Neuronal stem cell (in vitro differentiated cells): ENCODE results near the gene ST7.

Source experiments
- DNase-seq: peaks from one replicate; pipeline ENCODE4 v3.0.0-alpha.2; 2013; ENCODE audit warnings: low spot score
- H2AFZ ChIP-seq: one replicate; pipeline ENCODE4 v1.6.1; 2013; ENCODE audit warnings: mild to moderate bottlenecking, low read length, inconsistent platforms
- H2AK5ac ChIP-seq: 2 replicates; pipeline ENCODE4 v1.6.1; 2013; ENCODE audit warnings: low read depth, mild to moderate bottlenecking, inconsistent platforms, low read length, moderate library complexity, mixed read lengths
- H2BK120ac ChIP-seq: 2 replicates; pipeline ENCODE4 v1.6.1; 2013; ENCODE audit warnings: low read depth, mild to moderate bottlenecking, inconsistent platforms, low read length, moderate library complexity, mixed read lengths
- H2BK12ac ChIP-seq: one replicate; pipeline ENCODE4 v1.6.1; 2013; ENCODE audit warnings: low read length, inconsistent platforms
- H2BK15ac ChIP-seq: 2 replicates; pipeline ENCODE4 v1.6.1; 2013; ENCODE audit warnings: mild to moderate bottlenecking, low read length, inconsistent platforms, mixed read lengths
- H2BK5ac ChIP-seq: one replicate; pipeline ENCODE4 v1.6.1; 2013; ENCODE audit warnings: inconsistent platforms, mild to moderate bottlenecking, low read length, moderate library complexity
- H3K14ac ChIP-seq: one replicate; pipeline ENCODE4 v1.6.1; 2013; ENCODE audit warnings: low read length, inconsistent platforms
- H3K18ac ChIP-seq: 2 replicates; pipeline ENCODE4 v1.6.1; 2013; ENCODE audit warnings: low read length, inconsistent platforms
- H3K23ac ChIP-seq: 2 replicates; pipeline ENCODE4 v1.6.1; 2013; ENCODE audit warnings: low read depth, mild to moderate bottlenecking, mixed read lengths, low read length, inconsistent platforms; ENCODE audit not compliant: poor library complexity
- H3K27ac ChIP-seq: replicated peaks from 3 replicates; pipeline ENCODE4 v1.5.1; 2013; ENCODE audit warnings: low read length, inconsistent platforms
- H3K27me3 ChIP-seq, 3 experiments: 2 replicates each; pipeline ENCODE4 v1.6.1; 2013; ENCODE audit warnings: low read length in 3 of 3, mild to moderate bottlenecking in 2 of 3, inconsistent platforms in 1 of 3, low read depth in 1 of 3, mixed read lengths in 1 of 3, moderate library complexity in 1 of 3; ENCODE audit not compliant: control insufficient read depth in 3 of 3, insufficient read depth in 3 of 3
- H3K36me3 ChIP-seq, 2 donors: replicated peaks in 1 of 2; 2 replicates each; pipeline ENCODE4 v1.6.1; 2013; ENCODE audit warnings: low read length in 2 of 2; ENCODE audit not compliant: control insufficient read depth in 2 of 2, insufficient read depth in 2 of 2
- H3K4ac ChIP-seq: 2 replicates; pipeline ENCODE4 v1.6.1; 2013; ENCODE audit warnings: inconsistent platforms, mild to moderate bottlenecking, low read length, moderate library complexity
- H3K4me1 ChIP-seq, 2 donors: 1 replicate in 1 of 2; 2 replicates in 1 of 2; pipeline ENCODE4 v1.6.1; 2013; ENCODE audit warnings: low read length in 2 of 2, low read depth in 1 of 2; ENCODE audit not compliant: control insufficient read depth in 2 of 2, insufficient read depth in 1 of 2
- H3K4me2 ChIP-seq: one replicate; pipeline ENCODE4 v1.6.1; 2013; ENCODE audit warnings: mild to moderate bottlenecking, low read length, inconsistent platforms; ENCODE audit not compliant: insufficient read depth, poor library complexity, severe bottlenecking
- H3K4me3 ChIP-seq, 2 donors: 2 replicates each; pipeline ENCODE4 v1.5.1; 2013; ENCODE audit warnings: low read length in 2 of 2, mild to moderate bottlenecking in 2 of 2, inconsistent platforms in 1 of 2, moderate library complexity in 1 of 2
- H3K79me1 ChIP-seq: one replicate; pipeline ENCODE4 v1.6.1; 2013; ENCODE audit warnings: low read depth, mild to moderate bottlenecking, inconsistent platforms, low read length, moderate library complexity
- H3K9ac ChIP-seq: one replicate; pipeline ENCODE4 v1.6.1; 2013; ENCODE audit warnings: mild to moderate bottlenecking, low read depth, low read length, inconsistent platforms; ENCODE audit not compliant: poor library complexity
- H3K9me3 ChIP-seq, 2 donors: replicated peaks in 1 of 2; 2 replicates each; pipeline versions ENCODE3 to v1.6.1; 2013; ENCODE audit warnings: low read length in 2 of 2, mild to moderate bottlenecking in 2 of 2, inconsistent platforms in 1 of 2, low read depth in 1 of 2, mixed read lengths in 1 of 2, moderate library complexity in 1 of 2; ENCODE audit not compliant: control insufficient read depth in 2 of 2, insufficient read depth in 1 of 2
- H4K8ac ChIP-seq: one replicate; pipeline ENCODE4 v1.6.1; 2013; ENCODE audit warnings: low read depth, mild to moderate bottlenecking, inconsistent platforms, low read length, moderate library complexity
- H4K91ac ChIP-seq: one replicate; pipeline ENCODE4 v1.6.1; 2013; ENCODE audit warnings: low read length, low read depth, mild to moderate bottlenecking, inconsistent platforms; ENCODE audit not compliant: poor library complexity
- WGBS, 2 donors: extraction: QIAGEN DNeasy Blood & Tissue Kit; methylation state at CpG; one replicate each; pipeline ENCODE4 v1.1.7; 2013; ENCODE audit warnings: missing lambda C conversion rate in 2 of 2, mixed read lengths in 1 of 2; ENCODE audit not compliant: insufficient read length in 2 of 2, insufficient replicate concordance in 1 of 2; ENCODE audit errors: extremely low coverage in 2 of 2; 5-methylcytosine and 5-hydroxymethylcytosine counted together

The ST7 gene

DNA sequence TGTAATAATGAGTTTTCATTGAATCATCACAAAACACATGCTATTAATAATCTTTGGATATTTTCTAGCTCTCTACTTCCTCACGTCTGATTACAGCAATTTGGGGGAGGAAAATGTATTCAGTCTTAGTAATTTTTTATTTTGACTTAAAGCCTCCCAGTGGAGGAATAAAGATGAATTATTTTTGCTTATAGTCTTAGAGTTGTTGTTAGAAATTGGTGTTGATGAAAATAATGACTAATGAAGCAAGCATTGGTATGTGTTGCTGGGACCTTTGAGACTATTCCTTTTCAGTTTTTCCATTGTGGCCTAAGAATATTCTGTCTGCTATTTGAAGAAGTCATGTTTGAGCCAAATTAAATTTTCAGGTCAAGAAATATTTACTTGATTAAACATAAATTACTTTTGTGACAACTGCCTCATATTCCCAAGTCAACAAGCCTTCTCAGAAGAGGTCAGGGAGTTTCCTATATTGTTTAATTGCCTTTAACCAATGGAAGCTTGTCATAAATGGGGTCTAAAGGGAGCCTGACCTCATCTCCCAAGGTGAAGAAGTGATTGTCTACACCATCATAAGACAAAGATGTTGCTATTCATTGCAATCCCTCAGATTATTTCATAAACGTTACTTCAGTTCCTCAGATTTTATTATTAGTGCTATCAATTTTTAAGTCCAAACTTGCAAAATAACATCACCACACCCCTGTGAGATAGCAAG, 90.0 kb downstream of the ST7 start:
- Histone ChIP-seq H3K14ac (no peak overlapping the region), H3K79me1 (no peaks in the 10 kb centered on the region), H3K4me2 (no peak overlapping the region), H3K9me3 (peaks cover 0 to 3% of the 10 kb centered on the region in 2 donors), H3K4me1 (no peaks in the 10 kb centered on the region), H3K36me3 (no peaks in the 10 kb centered on the region), H3K4me3 (no peak overlapping the region), H3K18ac (no peak overlapping the region), H4K91ac (no peak overlapping the region), H2BK120ac (no peak overlapping the region), H4K8ac (no peak overlapping the region), H2BK15ac (no peak overlapping the region), H3K27ac (no peak overlapping the region), H2BK12ac (no peak overlapping the region), H3K4ac (no peak overlapping the region), H2AFZ (no peak overlapping the region), H3K9ac (no peak overlapping the region), H3K27me3 (no peaks in the 10 kb centered on the region), H2BK5ac (no peak overlapping the region), H2AK5ac (no peak overlapping the region), H3K23ac (no peak overlapping the region)
- DNase-seq: no peak
- no CpG with 5 or more reads among the region's 2 CpGs for WGBS, 2 donors

GRCh38 chr7:117044664-117045063, 91.4 kb downstream of the ST7 start:
- H3K9ac ChIP-seq: no peak overlapping the region
- no CpG with 5 or more reads among the region's 2 CpGs for WGBS, 2 donors
- no peak overlapping the region for H2AK5ac ChIP-seq
- H4K8ac ChIP-seq: no peak overlapping the region
- H4K91ac ChIP-seq: no peak overlapping the region
- no peak overlapping the region for H3K4ac ChIP-seq
- H3K23ac ChIP-seq: no peak overlapping the region
- DNase-seq: no peak
- H2BK5ac ChIP-seq: no peak overlapping the region
- no peak overlapping the region for H3K27ac ChIP-seq
- no peaks in the 10 kb centered on the region for H3K27me3 ChIP-seq
- no peak overlapping the region for H2BK12ac ChIP-seq
- no peaks in the 10 kb centered on the region for H3K79me1 ChIP-seq
- no peaks in the 10 kb centered on the region for H3K36me3 ChIP-seq
- no peak overlapping the region for H2AFZ ChIP-seq
- no peak overlapping the region for H3K4me3 ChIP-seq
- no peaks in the 10 kb centered on the region for H3K4me1 ChIP-seq
- peaks cover 0 to 3% of the 10 kb centered on the region in 2 donors for H3K9me3 ChIP-seq
- no peak overlapping the region for H3K14ac ChIP-seq
- H2BK120ac ChIP-seq: no peak overlapping the region
- H3K4me2 ChIP-seq: no peak overlapping the region
- H2BK15ac ChIP-seq: no peak overlapping the region
- H3K18ac ChIP-seq: no peak overlapping the region

DNA sequence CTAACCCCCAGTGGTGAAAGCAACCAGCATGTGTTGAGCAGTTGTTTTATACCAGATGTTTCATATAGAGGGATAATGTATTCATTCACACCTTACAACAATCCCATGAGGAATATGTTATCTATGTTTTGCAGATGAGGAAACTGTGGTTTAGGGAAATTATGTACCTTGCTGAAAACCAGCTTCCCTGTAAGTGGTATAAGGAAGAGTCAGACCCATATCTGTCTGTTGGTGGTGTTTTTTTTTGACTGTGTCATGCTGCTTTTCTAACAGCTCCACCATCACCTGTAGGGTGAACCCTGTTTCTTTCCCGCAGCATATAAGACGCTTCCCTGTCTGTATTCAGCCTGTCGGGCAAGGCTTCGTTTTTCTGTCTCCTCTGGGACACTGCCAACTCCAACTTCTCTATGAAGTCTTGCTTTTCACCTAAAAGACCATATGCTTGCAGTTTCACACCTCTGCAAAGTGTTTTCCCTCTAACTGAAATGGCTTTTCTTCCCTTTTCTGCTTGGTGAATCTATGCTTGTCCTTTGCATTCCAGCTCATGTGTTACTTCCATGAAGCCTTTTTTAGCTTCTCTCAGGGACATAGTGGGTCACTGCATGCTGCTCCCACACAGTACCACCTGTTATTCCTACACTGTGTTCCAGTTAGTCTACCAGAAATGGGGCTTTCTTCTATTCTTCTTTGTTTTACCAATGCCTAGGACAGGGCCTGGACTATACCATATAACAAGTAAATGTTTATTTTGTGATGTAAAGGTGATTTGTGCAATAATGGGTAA, 92.8 kb downstream of the ST7 start:
- Histone ChIP-seq H2AK5ac (no peak overlapping the region), H2BK15ac (no peak overlapping the region), H2BK12ac (no peak overlapping the region), H3K4ac (no peak overlapping the region), H4K8ac (no peak overlapping the region), H3K4me1 (no peaks in the 10 kb centered on the region), H3K23ac (no peak overlapping the region), H2BK5ac (no peak overlapping the region), H3K36me3 (no peaks in the 10 kb centered on the region), H2BK120ac (no peak overlapping the region), H3K4me2 (no peak overlapping the region), H3K9ac (no peak overlapping the region), H2AFZ (no peak overlapping the region), H4K91ac (no peak overlapping the region), H3K14ac (no peak overlapping the region), H3K27me3 (no peaks in the 10 kb centered on the region), H3K27ac (no peak overlapping the region), H3K18ac (no peak overlapping the region), H3K4me3 (no peak overlapping the region), H3K9me3 (peaks cover 0 to 3% of the 10 kb centered on the region in 2 donors), H3K79me1 (no peaks in the 10 kb centered on the region)
- WGBS, 2 donors: no CpG with 5 or more reads among the region's 4 CpGs
- DNase-seq: no peak

DNA sequence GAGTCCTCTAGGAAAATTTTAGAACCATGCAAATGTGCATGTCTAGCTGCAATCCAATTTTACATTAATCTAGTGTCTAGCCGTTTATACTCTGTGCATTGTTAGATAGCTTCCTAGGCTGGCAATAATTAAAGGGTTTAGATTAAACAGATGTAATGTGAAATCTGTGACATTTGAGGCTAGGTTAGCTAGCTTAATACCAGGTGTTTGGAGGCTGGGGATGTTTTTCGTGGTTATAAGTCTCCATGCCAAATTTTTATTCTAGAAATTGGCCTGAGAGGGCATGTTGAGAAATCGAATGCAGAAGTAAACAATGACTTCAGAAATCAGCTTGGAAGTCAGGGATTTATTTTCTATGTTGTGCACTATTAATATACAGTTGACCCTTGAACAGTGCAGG, 94.2 kb downstream of the ST7 start:
- Histone ChIP-seq H2BK15ac (no peak overlapping the region), H3K4me3 (no peak overlapping the region), H3K4me2 (no peak overlapping the region), H2BK120ac (no peak overlapping the region), H2AFZ (no peak overlapping the region), H3K9ac (no peak overlapping the region), H4K8ac (no peak overlapping the region), H3K27me3 (no peaks in the 10 kb centered on the region), H3K23ac (no peak overlapping the region), H4K91ac (no peak overlapping the region), H3K36me3 (no peaks in the 10 kb centered on the region), H3K27ac (no peak overlapping the region), H3K4ac (no peak overlapping the region), H3K79me1 (no peaks in the 10 kb centered on the region), H2BK5ac (no peak overlapping the region), H3K9me3 (no peaks in the 10 kb centered on the region), H2BK12ac (no peak overlapping the region), H3K14ac (no peak overlapping the region), H2AK5ac (no peak overlapping the region), H3K18ac (no peak overlapping the region), H3K4me1 (peaks cover 0 to 10% of the 10 kb centered on the region in 2 donors)
- no peak for DNase-seq
- no CpG with 5 or more reads among the region's 3 CpGs for WGBS, 2 donors
